HFF-Myc (cell line): Measurements from ENCODE around the gene C1orf87.

Source experiments
- DNase-seq: peaks from one replicate; pipeline ENCODE4 v3.0.0-alpha.2; 2011; ENCODE audit warnings: low read depth; ENCODE audit errors: extremely low read depth
- H3K4me3 ChIP-seq: replicated peaks from 2 replicates; pipeline ENCODE4 v1.5.1; 2011; ENCODE audit warnings: low read depth, mild to moderate bottlenecking, control low read depth, low read length
- TF ChIP-seq, protein P1 (sequence below): IDR thresholded peaks from 2 replicates; pipeline ENCODE4 v1.5.1; 2012; ENCODE audit warnings: mild to moderate bottlenecking, low read depth, low read length, control low read depth; ENCODE audit errors: missing control alignments

Gene C1orf87

DNA sequence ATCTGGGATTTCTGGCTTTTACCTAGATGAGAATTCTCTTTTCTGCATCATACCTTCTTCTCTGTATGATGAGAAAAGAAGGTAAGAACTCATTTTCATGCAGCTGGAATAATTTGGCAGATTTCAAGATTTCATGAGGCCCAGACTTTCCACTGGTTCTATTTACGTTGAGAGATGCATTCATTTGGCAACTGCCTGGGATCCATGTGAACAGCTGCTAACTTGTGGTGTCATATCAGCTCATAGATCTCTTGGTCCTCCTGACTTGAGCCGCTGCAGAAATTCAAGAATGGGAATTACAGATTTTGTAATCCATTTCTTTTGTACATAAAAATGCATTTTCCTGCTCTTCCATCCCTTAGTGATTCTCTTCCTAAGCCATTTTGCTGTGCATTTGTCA is 17.1 kb upstream of the C1orf87 start:
- no peak overlapping the region for H3K4me3 ChIP-seq
- DNase-seq, result no peak
- TF ChIP-seq, protein P1, sequence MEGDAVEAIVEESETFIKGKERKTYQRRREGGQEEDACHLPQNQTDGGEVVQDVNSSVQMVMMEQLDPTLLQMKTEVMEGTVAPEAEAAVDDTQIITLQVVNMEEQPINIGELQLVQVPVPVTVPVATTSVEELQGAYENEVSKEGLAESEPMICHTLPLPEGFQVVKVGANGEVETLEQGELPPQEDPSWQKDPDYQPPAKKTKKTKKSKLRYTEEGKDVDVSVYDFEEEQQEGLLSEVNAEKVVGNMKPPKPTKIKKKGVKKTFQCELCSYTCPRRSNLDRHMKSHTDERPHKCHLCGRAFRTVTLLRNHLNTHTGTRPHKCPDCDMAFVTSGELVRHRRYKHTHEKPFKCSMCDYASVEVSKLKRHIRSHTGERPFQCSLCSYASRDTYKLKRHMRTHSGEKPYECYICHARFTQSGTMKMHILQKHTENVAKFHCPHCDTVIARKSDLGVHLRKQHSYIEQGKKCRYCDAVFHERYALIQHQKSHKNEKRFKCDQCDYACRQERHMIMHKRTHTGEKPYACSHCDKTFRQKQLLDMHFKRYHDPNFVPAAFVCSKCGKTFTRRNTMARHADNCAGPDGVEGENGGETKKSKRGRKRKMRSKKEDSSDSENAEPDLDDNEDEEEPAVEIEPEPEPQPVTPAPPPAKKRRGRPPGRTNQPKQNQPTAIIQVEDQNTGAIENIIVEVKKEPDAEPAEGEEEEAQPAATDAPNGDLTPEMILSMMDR, result no peak

DNA sequence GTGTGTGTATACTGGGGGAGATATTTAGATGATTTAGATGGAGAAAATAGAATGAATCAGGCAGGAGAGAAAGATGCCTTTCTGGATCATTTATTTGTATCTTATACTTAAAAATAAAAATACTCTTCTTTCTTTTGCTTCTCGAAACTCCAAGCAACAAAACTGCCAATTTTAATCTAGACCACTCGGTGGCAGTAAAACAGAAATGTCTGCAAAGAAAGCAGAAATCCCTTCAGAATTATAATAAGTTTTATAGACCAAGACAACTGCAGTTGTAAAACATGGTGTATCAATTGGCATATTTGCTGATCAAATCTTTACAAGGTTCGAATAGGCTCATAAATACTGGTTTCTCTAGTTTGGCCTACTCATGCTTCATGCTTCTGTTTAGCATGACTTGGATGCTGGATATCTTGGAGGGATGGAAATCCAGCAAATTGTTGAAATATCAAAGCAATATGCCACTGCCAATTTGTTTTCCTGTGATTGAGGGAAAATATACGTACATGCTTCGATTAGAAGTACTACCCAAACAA is 15.1 kb upstream of the C1orf87 start:
- TF ChIP-seq, protein P1, result peak; percentile 19
- DNase-seq, result no peak
- H3K4me3 ChIP-seq, result no peak overlapping the region

DNA sequence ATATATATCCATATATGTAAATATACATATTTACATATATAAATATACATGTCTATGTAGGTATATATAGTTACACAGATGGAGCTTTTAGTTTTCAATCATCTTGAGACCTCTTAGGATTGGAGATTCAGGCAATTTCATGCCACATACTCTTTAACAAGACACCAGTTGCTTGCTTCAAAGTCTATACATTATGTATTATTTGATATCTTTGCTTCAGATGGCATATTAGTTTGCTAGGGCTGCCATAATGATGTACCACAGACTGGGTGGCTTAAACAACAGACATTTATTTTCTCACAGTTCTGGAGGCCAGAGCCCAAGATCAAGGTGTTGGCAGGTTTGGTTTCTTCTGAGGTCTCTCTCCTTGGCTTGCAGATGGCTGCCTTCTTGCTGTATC is 14.1 kb upstream of the C1orf87 start:
- no peak for DNase-seq
- no peak overlapping the region for H3K4me3 ChIP-seq
- TF ChIP-seq, protein P1, result no peak

DNA sequence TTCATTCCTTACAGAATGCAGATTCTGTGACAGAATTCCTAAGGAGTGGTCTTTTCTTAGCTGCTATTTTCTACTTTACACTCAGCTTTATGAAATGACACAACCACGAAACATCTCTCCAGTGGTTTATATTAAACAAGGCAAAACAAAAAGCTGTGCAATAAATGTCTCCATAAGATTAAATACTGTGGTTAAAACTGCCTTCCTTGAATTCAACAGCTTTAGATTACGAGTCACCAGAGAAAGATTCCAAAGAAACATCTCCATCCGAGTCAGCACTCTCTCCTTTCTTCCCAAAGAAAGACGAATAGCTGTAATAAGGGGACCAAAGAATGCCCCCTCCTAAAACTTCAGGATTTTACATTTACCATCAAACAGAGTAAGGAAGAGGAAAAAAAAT is 4.6 kb upstream of the C1orf87 start:
- H3K4me3 ChIP-seq, result no peak overlapping the region
- TF ChIP-seq, protein P1, result no peak
- DNase-seq, result no peak

DNA sequence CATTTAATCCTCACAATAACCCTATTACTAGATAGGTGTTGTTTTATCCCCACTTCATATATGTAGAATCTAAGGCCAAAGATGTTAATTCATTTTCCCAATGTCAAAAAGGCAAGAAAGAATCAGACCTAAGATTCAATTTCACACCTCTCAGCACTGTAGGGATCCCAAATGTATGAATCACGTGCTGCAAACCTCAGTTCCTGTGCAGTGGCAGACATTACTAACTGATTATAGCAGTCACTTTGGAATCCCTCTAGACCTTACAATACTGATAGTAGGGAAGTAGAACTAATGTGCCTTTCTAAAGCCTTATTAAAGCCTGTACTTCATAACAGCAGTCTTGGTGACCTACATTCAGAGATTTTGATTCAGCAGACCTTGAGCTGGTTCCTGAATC is 2.3 kb downstream of the C1orf87 start:
- no peak overlapping the region for H3K4me3 ChIP-seq
- TF ChIP-seq, protein P1, result no peak
- no peak for DNase-seq

DNA sequence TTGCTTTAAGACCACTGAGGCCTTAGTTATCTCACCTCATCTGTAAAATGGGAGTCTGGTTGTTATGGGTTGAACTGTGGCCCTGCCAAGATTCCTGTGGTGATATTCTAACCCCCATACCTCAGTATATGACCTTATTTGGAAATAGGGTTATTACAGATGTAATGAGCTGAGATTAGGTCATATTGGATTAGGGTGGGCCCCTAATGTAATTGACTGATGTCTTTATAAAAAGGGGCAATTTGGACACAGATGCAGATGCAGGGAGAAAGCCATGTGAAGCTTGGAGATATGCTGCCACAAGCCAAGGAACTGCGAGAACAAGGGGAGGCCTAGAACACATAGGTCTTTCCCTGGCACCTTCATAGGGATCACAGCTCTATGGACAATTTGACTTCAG is 3.9 kb downstream of the C1orf87 start:
- TF ChIP-seq, protein P1, result no peak
- no peak overlapping the region for H3K4me3 ChIP-seq
- DNase-seq, result no peak

DNA sequence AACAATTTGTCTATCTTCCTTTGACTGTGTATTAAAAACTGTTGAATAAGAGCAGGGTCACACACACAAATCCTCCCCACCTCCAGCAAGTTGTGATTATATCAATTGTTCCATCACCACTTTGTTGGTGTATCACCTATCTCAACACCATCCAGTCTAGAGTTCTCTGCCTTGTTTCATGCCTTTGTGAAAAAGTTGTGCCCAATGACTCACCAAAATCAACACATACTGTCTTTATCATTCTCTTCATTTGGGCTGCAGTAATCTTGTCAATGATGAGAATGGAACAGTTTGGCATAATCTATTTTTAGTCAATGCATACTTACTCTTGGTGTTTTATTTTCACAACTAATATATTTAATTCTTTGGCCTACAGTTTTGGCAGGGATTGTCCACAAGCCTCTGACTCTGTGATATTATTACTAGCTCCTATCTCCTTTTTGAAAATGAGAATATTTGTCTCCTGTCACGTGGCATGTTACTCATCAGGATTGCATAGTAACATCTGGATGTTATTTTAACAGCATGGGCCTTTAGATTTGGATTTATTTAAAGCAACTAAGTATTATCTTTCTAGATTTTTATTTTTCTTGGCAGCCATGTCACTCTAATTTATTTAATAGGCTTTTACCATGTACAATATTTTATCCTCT is 5.1 kb downstream of the C1orf87 start:
- TF ChIP-seq, protein P1, result no peak
- peak; percentile 32 for DNase-seq
- H3K4me3 ChIP-seq, result no peak overlapping the region
